Measurements from ENCODE around the gene ANKRD52.
"Not testable (repeated sequence)": the region's sequence is repeated elsewhere in the genome, so short reads cannot be mapped to it uniquely, and the experiment has no call there.

The ANKRD52 gene

GRCh38 chr12:56271031-56271430 is 12.8 kb upstream of the ANKRD52 start:
- DNase-seq, result no peak

GRCh38 chr12:56267443-56268071 is 9.4 kb upstream of the ANKRD52 start:
- DNase-seq, result no peak

- peak; percentile 63 for DNase-seq
Observed at GRCh38 chr12:56266693-56267442, 8.7 kb upstream of the ANKRD52 start, which contains the start of gene COQ10A. Gene COQ10A (plus strand): TSS chr12:56266942. CDS start chr12:56267119, 177 bp downstream.

GRCh38 chr12:56266068-56266692 is 8.0 kb upstream of the ANKRD52 start:
- DNase-seq, result not testable (repeated sequence)

- DNase-seq, result not testable (repeated sequence)
Observed at GRCh38 chr12:56262955-56263354, 4.8 kb upstream of the ANKRD52 start.

GRCh38 chr12:56261503-56262232 is 3.5 kb upstream of the ANKRD52 start:
- DNase-seq, result no peak

GRCh38 chr12:56260921-56261320 is 2.7 kb upstream of the ANKRD52 start:
- DNase-seq, result no peak

- no peak for DNase-seq
Observed at GRCh38 chr12:56260380-56260779, 2.2 kb upstream of the ANKRD52 start.

- DNase-seq, result no peak
Observed at GRCh38 chr12:56258820-56259183, 618 bp upstream of the ANKRD52 start.

- DNase-seq, result no peak
Observed at GRCh38 chr12:56257491-56258067, 605 bp downstream of the ANKRD52 start.

- no peak for DNase-seq
Observed at GRCh38 chr12:56257071-56257470, 1.1 kb downstream of the ANKRD52 start.

GRCh38 chr12:56256326-56256960 is 1.7 kb downstream of the ANKRD52 start:
- no peak for DNase-seq

- no peak for DNase-seq
Observed at GRCh38 chr12:56255671-56256070, 2.5 kb downstream of the ANKRD52 start.

- DNase-seq, result no peak
Observed at GRCh38 chr12:56253091-56253490, 5.1 kb downstream of the ANKRD52 start.

GRCh38 chr12:56252649-56253048 is 5.5 kb downstream of the ANKRD52 start:
- DNase-seq, result no peak

- DNase-seq, result no peak
Observed at GRCh38 chr12:56248711-56249110, 9.5 kb downstream of the ANKRD52 start.

GRCh38 chr12:56247923-56248322 is 10.3 kb downstream of the ANKRD52 start:
- DNase-seq, result no peak

- DNase-seq, result no peak
Observed at GRCh38 chr12:56244494-56244893, 13.7 kb downstream of the ANKRD52 start.

- DNase-seq, result no peak
Observed at GRCh38 chr12:56243731-56244181, 14.4 kb downstream of the ANKRD52 start.

GRCh38 chr12:56242986-56243385 is 15.2 kb downstream of the ANKRD52 start:
- DNase-seq, result no peak

GRCh38 chr12:56241424-56242303 is 16.5 kb downstream of the ANKRD52 start:
- DNase-seq, result no peak

All from NCI-H1048 (cell line).